Activated CD4-positive, CD25-positive, alpha-beta regulatory T cell treated with anti-CD3 and anti-CD28 coated beads, Interleukin-2, amount 50 U/mL, for 16 hours (primary cell): ENCODE results near the gene MID2.
"Not testable (repeated sequence)": the region's sequence is repeated elsewhere in the genome, so short reads cannot be mapped to it uniquely, and the experiment has no call there.

Experiments used
- DNase-seq: peaks from one replicate; pipeline ENCODE4 v3.0.0-alpha.2; 2020; ENCODE audit warnings: low read depth, low spot score

MID2 gene

GRCh38 chrX:107955337-107955736, 129.7 kb downstream of the MID2 start:
- DNase-seq = not testable (repeated sequence)

- DNase-seq = no peak
Observed at GRCh38 chrX:107968623-107969022, 143.0 kb downstream of the MID2 start.

- no peak for DNase-seq
Observed at GRCh38 chrX:107970073-107970472, 144.4 kb downstream of the MID2 start.

- DNase-seq = no peak
Observed at GRCh38 chrX:107971636-107972035, 146.0 kb downstream of the MID2 start.
